Smooth muscle cell (in vitro differentiated cells): Measurements from ENCODE around the gene LARGE2. TPM values are rescaled to one million over a fixed set of nuclear protein-coding genes. Genes with fewer than 3 reads are reported as not detected.

Experiments used
- DNase-seq: peaks from one replicate; lab custom pipeline; 2025; ENCODE audit not compliant: unreplicated experiment; lab: John Stamatoyannopoulos, UW
- H2AFZ ChIP-seq: fragments of 200-600 bp; sonication (generic); 2 replicates; pipeline ENCODE4 v1.6.0; 2016; ENCODE audit warnings: antibody characterized with exemption, low read depth, mild to moderate bottlenecking
- H3F3A ChIP-seq: fragments of 200-600 bp; sonication (generic); 2 replicates; pipeline ENCODE4 v1.6.0; 2017; ENCODE audit warnings: antibody characterized with exemption, low read depth
- H3K27ac ChIP-seq: fragments of 200-600 bp; sonication (generic); 2 replicates; pipeline ENCODE4 v1.5.1; 2016; ENCODE audit warnings: low read depth, mild to moderate bottlenecking
- H3K27me3 ChIP-seq: fragments of 200-600 bp; sonication (generic); 2 replicates; pipeline ENCODE4 v1.6.1; 2016; ENCODE audit warnings: low read depth, mild to moderate bottlenecking
- H3K36me3 ChIP-seq: fragments of 200-600 bp; sonication (generic); 2 replicates; pipeline ENCODE4 v1.5.1; 2016; ENCODE audit warnings: low read depth
- H3K4me1 ChIP-seq: fragments of 200-600 bp; sonication (generic); 2 replicates; pipeline ENCODE4 v1.5.1; 2016; ENCODE audit warnings: low read depth
- H3K4me2 ChIP-seq: fragments of 200-600 bp; sonication (generic); 2 replicates; pipeline ENCODE4 v1.6.0; 2016; ENCODE audit warnings: mild to moderate bottlenecking
- H3K4me3 ChIP-seq: fragments of 200-600 bp; sonication (generic); 2 replicates; pipeline ENCODE4 v1.5.1; 2016; ENCODE audit warnings: mild to moderate bottlenecking
- H3K79me2 ChIP-seq: fragments of 200-600 bp; sonication (generic); 2 replicates; pipeline ENCODE4 v1.6.0; 2016; ENCODE audit warnings: low read depth, mild to moderate bottlenecking
- H3K9ac ChIP-seq: fragments of 200-600 bp; sonication (generic); 2 replicates; pipeline ENCODE4 v1.6.0; 2016; ENCODE audit warnings: low read depth
- H3K9me3 ChIP-seq: fragments of 200-600 bp; sonication (generic); replicated peaks from 2 replicates; pipeline ENCODE4 v1.5.1; 2016; ENCODE audit warnings: low read depth
- H4K20me1 ChIP-seq: fragments of 200-600 bp; sonication (generic); 2 replicates; pipeline ENCODE4 v1.6.0; 2016; ENCODE audit warnings: low read depth
- WGBS: methylation state at CpG from one replicate; pipeline ENCODE4 v1.1.7; 2016; ENCODE audit warnings: low lambda C conversion rate; 5-methylcytosine and 5-hydroxymethylcytosine counted together
- polyA plus RNA-seq: library from polyadenylated mRNA; unstranded; fragments of >200 nt; fragmentation: Nextera tagmentation; extraction: Ambion mirVana; gene quantifications from 2 replicates; pipeline ENCODE4 v1.2.1, GENCODE V29; 2016
- total RNA-seq: library from RNA; depleted of rRNA; stranded (reverse); fragments of >200 nt; gene quantifications from 2 replicates; pipeline ENCODE4 v1.2.3, GENCODE V29; 2014
- TF ChIP-seq, protein P1 (sequence below): fragments of 200-600 bp; sonication (generic); IDR thresholded peaks from 2 replicates; pipeline ENCODE4 v1.5.1; 2017; ENCODE audit warnings: borderline replicate concordance, mild to moderate bottlenecking, antibody characterized with exemption; ENCODE audit not compliant: insufficient read depth, poor library complexity, severe bottlenecking

LARGE2 gene
- total and polyA plus RNA-seq, 2 experiments from 2014 or later: 0.40 to 0.46 TPM

DNA sequence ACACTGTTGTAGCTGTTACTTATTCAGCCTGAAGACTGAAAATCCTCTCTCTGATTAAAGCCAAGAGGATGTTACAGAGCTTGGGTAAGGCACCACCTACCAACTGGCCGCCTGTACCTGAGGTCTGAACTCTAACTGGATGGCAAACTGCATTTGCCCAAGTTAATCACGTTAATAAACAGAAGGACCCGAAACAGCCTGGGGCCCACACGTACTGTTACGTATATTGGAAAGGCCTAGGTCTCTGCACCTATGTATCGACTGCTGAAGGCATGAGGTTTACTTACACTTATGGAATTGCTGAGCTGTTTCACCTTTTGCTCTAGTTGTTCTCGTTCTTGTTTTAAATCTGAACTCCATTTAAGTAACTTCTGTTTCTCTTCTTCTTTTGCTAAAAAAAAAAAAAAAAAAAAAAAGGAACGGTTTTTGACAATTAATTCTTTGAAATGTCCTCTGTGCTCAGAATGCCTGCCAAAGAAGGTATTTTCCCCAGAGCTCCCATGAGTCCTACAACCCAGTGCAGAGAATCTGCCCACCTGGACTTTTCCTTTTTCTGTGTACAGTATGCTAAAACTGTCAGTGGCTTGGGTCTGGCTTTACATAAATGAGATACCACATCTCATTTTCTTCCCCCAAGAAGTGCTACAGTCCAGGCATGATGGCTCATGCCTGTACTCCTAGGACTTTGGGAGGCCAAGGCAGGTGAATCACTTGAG lies 13.1 kb downstream of the LARGE2 start:
- Histone ChIP-seq H3K4me2 (no peak overlapping the region), H3K79me2 (no peaks in the 10 kb centered on the region), H3K36me3 (peaks cover 12% of the 10 kb centered on the region), H4K20me1 (no peaks in the 10 kb centered on the region), H2AFZ (no peak overlapping the region), H3K9ac (no peak overlapping the region), H3K27ac (no peak overlapping the region), H3K27me3 (no peaks in the 10 kb centered on the region), H3F3A (no peaks in the 10 kb centered on the region), H3K4me1 (no peaks in the 10 kb centered on the region), H3K4me3 (no peak overlapping the region), H3K9me3 (no peaks in the 10 kb centered on the region)
- TF ChIP-seq, protein P1, sequence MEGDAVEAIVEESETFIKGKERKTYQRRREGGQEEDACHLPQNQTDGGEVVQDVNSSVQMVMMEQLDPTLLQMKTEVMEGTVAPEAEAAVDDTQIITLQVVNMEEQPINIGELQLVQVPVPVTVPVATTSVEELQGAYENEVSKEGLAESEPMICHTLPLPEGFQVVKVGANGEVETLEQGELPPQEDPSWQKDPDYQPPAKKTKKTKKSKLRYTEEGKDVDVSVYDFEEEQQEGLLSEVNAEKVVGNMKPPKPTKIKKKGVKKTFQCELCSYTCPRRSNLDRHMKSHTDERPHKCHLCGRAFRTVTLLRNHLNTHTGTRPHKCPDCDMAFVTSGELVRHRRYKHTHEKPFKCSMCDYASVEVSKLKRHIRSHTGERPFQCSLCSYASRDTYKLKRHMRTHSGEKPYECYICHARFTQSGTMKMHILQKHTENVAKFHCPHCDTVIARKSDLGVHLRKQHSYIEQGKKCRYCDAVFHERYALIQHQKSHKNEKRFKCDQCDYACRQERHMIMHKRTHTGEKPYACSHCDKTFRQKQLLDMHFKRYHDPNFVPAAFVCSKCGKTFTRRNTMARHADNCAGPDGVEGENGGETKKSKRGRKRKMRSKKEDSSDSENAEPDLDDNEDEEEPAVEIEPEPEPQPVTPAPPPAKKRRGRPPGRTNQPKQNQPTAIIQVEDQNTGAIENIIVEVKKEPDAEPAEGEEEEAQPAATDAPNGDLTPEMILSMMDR: no peak
- no peak for DNase-seq
- 97% methylated on average over 8 of the region's 8 CpGs for WGBS

DNA sequence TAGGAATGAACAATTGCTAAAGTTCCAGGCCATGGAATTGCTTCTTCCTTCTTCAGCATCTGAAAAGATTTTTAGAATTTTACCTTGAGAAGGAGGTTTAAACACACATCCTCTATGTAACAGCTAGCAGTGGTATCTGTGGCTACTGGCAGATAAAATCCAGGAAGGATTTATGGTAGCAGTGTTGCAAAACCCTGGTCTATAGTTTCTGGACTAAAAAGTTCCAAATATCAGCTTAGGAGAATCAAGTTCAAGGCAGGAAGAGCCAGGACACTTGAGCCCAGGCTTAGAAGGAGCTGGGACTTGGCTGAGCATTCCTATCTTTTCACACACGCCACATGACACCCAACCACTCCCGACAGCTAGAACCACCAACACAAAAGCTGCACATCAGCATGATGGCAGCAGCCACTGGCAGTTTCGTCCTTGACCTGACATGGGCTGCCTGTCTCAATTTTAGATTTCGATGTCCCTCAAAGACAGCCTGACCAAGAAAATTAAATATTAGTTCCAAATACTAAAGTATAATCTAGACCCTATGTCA lies 14.1 kb downstream of the LARGE2 start:
- no peaks in the 10 kb centered on the region for H3K9me3 ChIP-seq
- H3K27ac ChIP-seq: no peak overlapping the region
- no peaks in the 10 kb centered on the region for H3F3A ChIP-seq
- no peak overlapping the region for H3K4me2 ChIP-seq
- 91% methylated on average over 4 of the region's 4 CpGs for WGBS
- H2AFZ ChIP-seq: no peak overlapping the region
- no peak for DNase-seq
- TF ChIP-seq, protein P1: no peak
- H3K4me3 ChIP-seq: no peak overlapping the region
- H3K79me2 ChIP-seq: no peaks in the 10 kb centered on the region
- H3K36me3 ChIP-seq: peaks cover 12% of the 10 kb centered on the region
- H3K4me1 ChIP-seq: no peaks in the 10 kb centered on the region
- no peaks in the 10 kb centered on the region for H4K20me1 ChIP-seq
- H3K9ac ChIP-seq: no peak overlapping the region
- no peaks in the 10 kb centered on the region for H3K27me3 ChIP-seq

DNA sequence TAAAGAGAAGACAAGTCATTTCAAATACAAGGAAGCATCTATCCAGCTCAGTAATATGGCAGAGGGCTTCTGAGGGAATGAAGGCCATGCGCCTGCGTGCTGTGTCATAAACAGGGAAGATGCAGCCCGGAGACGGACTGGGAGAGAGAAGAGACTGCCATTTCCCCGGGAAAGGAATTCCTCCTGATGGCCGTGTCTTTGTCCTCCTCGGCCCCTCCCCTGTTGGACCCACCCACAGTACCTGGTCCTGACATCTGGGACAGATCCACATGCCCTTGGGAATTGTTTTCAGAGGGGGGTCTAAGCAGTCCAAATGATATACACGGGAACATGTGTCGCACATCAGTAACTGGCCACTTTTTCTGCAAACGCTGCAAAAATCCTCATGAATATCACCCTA lies 15.5 kb downstream of the LARGE2 start:
- no peaks in the 10 kb centered on the region for H3K9me3 ChIP-seq

More for the DNA sequence above, 15.5 kb downstream of the LARGE2 start:
- H3K4me3 ChIP-seq: no peak overlapping the region
- H3K27me3 ChIP-seq: no peaks in the 10 kb centered on the region
- TF ChIP-seq, protein P1: no peak
- H3K79me2 ChIP-seq: no peaks in the 10 kb centered on the region
- H3K36me3 ChIP-seq: peaks cover 12% of the 10 kb centered on the region
- no peak overlapping the region for H3K9ac ChIP-seq
- H3F3A ChIP-seq: no peaks in the 10 kb centered on the region
- H2AFZ ChIP-seq: no peak overlapping the region
- H3K4me1 ChIP-seq: no peaks in the 10 kb centered on the region
- no peak overlapping the region for H3K27ac ChIP-seq
- no peaks in the 10 kb centered on the region for H4K20me1 ChIP-seq
- 87% methylated on average over 10 of the region's 10 CpGs for WGBS
- DNase-seq: no peak
- H3K4me2 ChIP-seq: no peak overlapping the region
